Stimulated activated CD8-positive, alpha-beta memory T cell treated with anti-CD3 and anti-CD28 coated beads, Interleukin-7, amount 100 ng/mL, for 24 hours (primary cell): ENCODE measurements around the gene OSBPL5.
"Not testable (repeated sequence)": the region's sequence is repeated elsewhere in the genome, so short reads cannot be mapped to it uniquely, and the experiment has no call there.

ENCODE experiments used
- DNase-seq: peaks from one replicate; pipeline ENCODE4 v3.0.0-alpha.2; 2020; ENCODE audit warnings: low read depth

Gene OSBPL5

GRCh38 chr11:3080733-3081385 is 84.3 kb downstream of the OSBPL5 start:
- DNase-seq = no peak

GRCh38 chr11:3080104-3080503 is 85.0 kb downstream of the OSBPL5 start:
- no peak for DNase-seq

- DNase-seq = no peak
Observed at GRCh38 chr11:3077846-3078440, 87.2 kb downstream of the OSBPL5 start.

- no peak for DNase-seq
Observed at GRCh38 chr11:3077189-3077836, 87.8 kb downstream of the OSBPL5 start.

GRCh38 chr11:3074912-3075589 is 90.1 kb downstream of the OSBPL5 start:
- DNase-seq = no peak

GRCh38 chr11:3073029-3073435 is 92.1 kb downstream of the OSBPL5 start:
- no peak for DNase-seq

GRCh38 chr11:3069425-3069824 is 95.7 kb downstream of the OSBPL5 start:
- DNase-seq = no peak

- DNase-seq = not testable (repeated sequence)
Observed at GRCh38 chr11:3066308-3066707, 98.8 kb downstream of the OSBPL5 start.

GRCh38 chr11:3064709-3065108 is 100.4 kb downstream of the OSBPL5 start:
- not testable (repeated sequence) for DNase-seq

- not testable (repeated sequence) for DNase-seq
Observed at GRCh38 chr11:3063876-3064275, 101.2 kb downstream of the OSBPL5 start.

- not testable (repeated sequence) for DNase-seq
Observed at GRCh38 chr11:3063432-3063831, 101.7 kb downstream of the OSBPL5 start.

- no peak for DNase-seq
Observed at GRCh38 chr11:3060436-3061025, 104.6 kb downstream of the OSBPL5 start.

GRCh38 chr11:3058753-3059664 is 106.1 kb downstream of the OSBPL5 start:
- no peak for DNase-seq

GRCh38 chr11:3057069-3057963 is 107.8 kb downstream of the OSBPL5 start, which contains the start of gene CARS1:
Gene CARS1 (minus strand): TSS chr11:3057423. CDS start chr11:3057367, 56 bp downstream.
- peak; percentile 87 for DNase-seq

GRCh38 chr11:3056296-3057068 is 108.6 kb downstream of the OSBPL5 start:
- DNase-seq = no peak

- no peak for DNase-seq
Observed at GRCh38 chr11:3055891-3056290, 109.2 kb downstream of the OSBPL5 start.

- no peak for DNase-seq
Observed at GRCh38 chr11:3052567-3052966, 112.5 kb downstream of the OSBPL5 start.

GRCh38 chr11:3052109-3052479 is 113.0 kb downstream of the OSBPL5 start:
- DNase-seq = no peak
